WERI-Rb-1 (cell line): ENCODE data around the gene CCDC24.

Experiments used
- DNase-seq: peaks from one replicate; pipeline ENCODE4 v3.0.0-alpha.2; 2020
- H3K27ac ChIP-seq: fragments of 250-450 bp; sonication (Bioruptor Pico); 2 replicates; pipeline ENCODE4 v1.5.1; 2020; ENCODE audit warnings: mild to moderate bottlenecking, moderate library complexity
- H3K27me3 ChIP-seq: fragments of 250-450 bp; sonication (Bioruptor Pico); 2 replicates; pipeline ENCODE4 v1.5.1; 2021; ENCODE audit warnings: mild to moderate bottlenecking, low read depth, moderate library complexity; ENCODE audit not compliant: insufficient read depth, severe bottlenecking
- H3K36me3 ChIP-seq: fragments of 250-450 bp; sonication (Bioruptor Pico); 2 replicates; pipeline ENCODE4 v1.5.1; 2020; ENCODE audit warnings: mild to moderate bottlenecking, moderate library complexity
- H3K4me3 ChIP-seq: 2 replicates; pipeline ENCODE4 v1.5.1; 2011; ENCODE audit warnings: low read depth, mild to moderate bottlenecking, control low read depth, low read length
- H3K9me3 ChIP-seq: fragments of 250-450 bp; sonication (Bioruptor Pico); 2 replicates; pipeline ENCODE4 v1.5.1; 2021; ENCODE audit warnings: mild to moderate bottlenecking, moderate library complexity; ENCODE audit not compliant: severe bottlenecking
- CTCF ChIP-seq: IDR thresholded peaks from 2 replicates; pipeline ENCODE4 v1.5.1; 2011; ENCODE audit warnings: low read depth, mild to moderate bottlenecking, control low read depth, inconsistent platforms, low read length

Gene CCDC24

GRCh38 chr1:43971336-43971980, 19.9 kb upstream of the CCDC24 start:
- no peak for DNase-seq
- no peak overlapping the region for H3K27ac ChIP-seq
- TF ChIP-seq CTCF: no peak
- H3K9me3 ChIP-seq: no peaks in the 10 kb centered on the region
- peaks cover 42% of the 10 kb centered on the region for H3K36me3 ChIP-seq
- no peak overlapping the region for H3K4me3 ChIP-seq
- no peaks in the 10 kb centered on the region for H3K27me3 ChIP-seq

GRCh38 chr1:43973981-43974442, 17.4 kb upstream of the CCDC24 start:
- peaks cover 49% of the 10 kb centered on the region for H3K36me3 ChIP-seq
- no peak for TF ChIP-seq CTCF
- DNase-seq: no peak
- H3K27me3 ChIP-seq: no peaks in the 10 kb centered on the region
- H3K4me3 ChIP-seq: peak overlapping the region; percentile 74
- no peaks in the 10 kb centered on the region for H3K9me3 ChIP-seq
- peak overlapping the region; percentile 85; the same call in 1 of the 2 replicates for H3K27ac ChIP-seq

- no peaks in the 10 kb centered on the region for H3K9me3 ChIP-seq
- H3K4me3 ChIP-seq: peak within 1 kb of the TSS; percentile 74
- H3K27me3 ChIP-seq: no peaks in the 10 kb centered on the region
- peaks cover 49% of the 10 kb centered on the region for H3K36me3 ChIP-seq
- TF ChIP-seq CTCF: peak; percentile 18; the same call in 1 of the 2 replicates
- H3K27ac ChIP-seq: peak within 1 kb of the TSS; percentile 85
- DNase-seq: peak; percentile 96
Observed at GRCh38 chr1:43974443-43975248, 16.8 kb upstream of the CCDC24 start, which contains the start of gene ATP6V0B. Gene ATP6V0B (plus strand): TSS chr1:43974960. CDS start chr1:43975041, 81 bp downstream.

- H3K27me3 ChIP-seq: no peaks in the 10 kb centered on the region
- H3K4me3 ChIP-seq: peak overlapping the region; percentile 74
- TF ChIP-seq CTCF: no peak
- H3K36me3 ChIP-seq: peaks cover 50% of the 10 kb centered on the region
- DNase-seq: no peak
- H3K9me3 ChIP-seq: no peaks in the 10 kb centered on the region
- H3K27ac ChIP-seq: peak overlapping the region; percentile 85
Observed at GRCh38 chr1:43975249-43975961, 16.0 kb upstream of the CCDC24 start.

GRCh38 chr1:43976045-43976444, 15.4 kb upstream of the CCDC24 start:
- Histone ChIP-seq H3K36me3 (peaks cover 55% of the 10 kb centered on the region), H3K27me3 (no peaks in the 10 kb centered on the region), H3K27ac (no peak overlapping the region), H3K9me3 (no peaks in the 10 kb centered on the region), H3K4me3 (no peak overlapping the region; the same call in 1 of the 2 replicates)
- no peak for TF ChIP-seq CTCF
- DNase-seq: no peak
